AML-193 (cell line): ENCODE results near the gene GRM2.

Experiments
- DNase-seq, 2 experiments: peaks; one replicate each; lab custom pipeline; 2025; lab: John Stamatoyannopoulos, UW

GRM2 gene

GRCh38 chr3:51680196-51680595, 26.7 kb upstream of the GRM2 start:
- no peak for DNase-seq

- no peak for DNase-seq
Measured at GRCh38 chr3:51680663-51681230, 26.1 kb upstream of the GRM2 start.

- peak; percentile 82 to 83 for DNase-seq
Measured at GRCh38 chr3:51681453-51681852, 25.4 kb upstream of the GRM2 start.

GRCh38 chr3:51682079-51682478, 24.8 kb upstream of the GRM2 start:
- peak; percentile 97 to 98 for DNase-seq

GRCh38 chr3:51682526-51682925, 24.3 kb upstream of the GRM2 start:
- no peak for DNase-seq

GRCh38 chr3:51683566-51683965, 23.3 kb upstream of the GRM2 start:
- DNase-seq, result no peak

GRCh38 chr3:51684971-51685751, 21.7 kb upstream of the GRM2 start:
- peak in 1 of 2 experiments; percentile 9 for DNase-seq

GRCh38 chr3:51686056-51686455, 20.8 kb upstream of the GRM2 start:
- no peak for DNase-seq

- peak; percentile 87 to 89 for DNase-seq
Measured at GRCh38 chr3:51686512-51687215, 20.2 kb upstream of the GRM2 start.

GRCh38 chr3:51687431-51688205, 19.2 kb upstream of the GRM2 start:
- no peak for DNase-seq

- DNase-seq, result no peak
Measured at GRCh38 chr3:51688206-51688600, 18.7 kb upstream of the GRM2 start.

- no peak for DNase-seq
Measured at GRCh38 chr3:51691021-51691420, 15.8 kb upstream of the GRM2 start.

- DNase-seq, result no peak
Measured at GRCh38 chr3:51691949-51692348, 14.9 kb upstream of the GRM2 start.

- DNase-seq, result no peak
Measured at GRCh38 chr3:51692980-51693395, 13.9 kb upstream of the GRM2 start.

GRCh38 chr3:51696954-51697353, 9.9 kb upstream of the GRM2 start:
- DNase-seq, result no peak

- no peak for DNase-seq
Measured at GRCh38 chr3:51698209-51698608, 8.7 kb upstream of the GRM2 start.

GRCh38 chr3:51700403-51700802, 6.5 kb upstream of the GRM2 start:
- DNase-seq, result no peak

GRCh38 chr3:51702156-51702555, 4.7 kb upstream of the GRM2 start:
- DNase-seq, result no peak

- no peak for DNase-seq
Measured at GRCh38 chr3:51703068-51703760, 3.7 kb upstream of the GRM2 start.

- no peak for DNase-seq
Measured at GRCh38 chr3:51703761-51704510, 2.9 kb upstream of the GRM2 start.

- DNase-seq, result no peak
Measured at GRCh38 chr3:51704511-51704950, 2.3 kb upstream of the GRM2 start.
